ENCODE measurements around the gene PHF12.
"Not testable (repeated sequence)": the region's sequence is repeated elsewhere in the genome, so short reads cannot be mapped to it uniquely, and the experiment has no call there.

PHF12 gene

GRCh38 chr17:28953444-28954118 lies 2.3 kb upstream of the PHF12 start:
- DNase-seq = peak; percentile 46

GRCh38 chr17:28951991-28952975 lies 965 bp upstream of the PHF12 start:
- DNase-seq = peak; percentile 94

- no peak for DNase-seq
These were observed 428 bp downstream of the PHF12 start for GRCh38 chr17:28950752-28951427.

GRCh38 chr17:28950017-28950751 lies 1.1 kb downstream of the PHF12 start:
- peak; percentile 58 for DNase-seq

- peak; percentile 60 for DNase-seq
These were observed 1.9 kb downstream of the PHF12 start for GRCh38 chr17:28949185-28950016.

GRCh38 chr17:28948873-28949184 lies 2.5 kb downstream of the PHF12 start:
- no peak for DNase-seq

- no peak for DNase-seq
These were observed 3.0 kb downstream of the PHF12 start for GRCh38 chr17:28948342-28948741.

GRCh38 chr17:28947639-28948038 lies 3.7 kb downstream of the PHF12 start:
- no peak for DNase-seq

GRCh38 chr17:28946239-28946638 lies 5.1 kb downstream of the PHF12 start:
- DNase-seq = no peak

GRCh38 chr17:28944862-28945741 lies 6.2 kb downstream of the PHF12 start:
- DNase-seq = no peak

GRCh38 chr17:28944343-28944742 lies 7.0 kb downstream of the PHF12 start:
- no peak for DNase-seq

- DNase-seq = no peak
These were observed 8.4 kb downstream of the PHF12 start for GRCh38 chr17:28942925-28943324.

- no peak for DNase-seq
These were observed 10.1 kb downstream of the PHF12 start for GRCh38 chr17:28941251-28941650.

GRCh38 chr17:28940675-28941074 lies 10.6 kb downstream of the PHF12 start:
- no peak for DNase-seq

- no peak for DNase-seq
These were observed 11.2 kb downstream of the PHF12 start for GRCh38 chr17:28940142-28940541.

- no peak for DNase-seq
These were observed 12.8 kb downstream of the PHF12 start for GRCh38 chr17:28938552-28938951.

GRCh38 chr17:28937044-28937729 lies 14.1 kb downstream of the PHF12 start:
- no peak for DNase-seq

GRCh38 chr17:28935744-28936460 lies 15.4 kb downstream of the PHF12 start:
- no peak for DNase-seq

- DNase-seq = not testable (repeated sequence)
These were observed 16.8 kb downstream of the PHF12 start for GRCh38 chr17:28934508-28934907.

- DNase-seq = no peak
These were observed 21.5 kb downstream of the PHF12 start for GRCh38 chr17:28929787-28930186.

Measured in activated naive CD4-positive, alpha-beta T cell treated with anti-CD3 and anti-CD28 coated beads, Interleukin-2, amount 50 U/mL, for 16 hours (primary cell).